Non-pigmented ciliary epithelial cell (primary cell): ENCODE measurements around the gene SLC35A3.
"Not testable (repeated sequence)": the region's sequence is repeated elsewhere in the genome, so short reads cannot be mapped to it uniquely, and the experiment has no call there.

Experiments used
- DNase-seq: peaks from one replicate; pipeline ENCODE4 v3.0.0-alpha.2; 2010; ENCODE audit warnings: low read depth

SLC35A3 gene

DNA sequence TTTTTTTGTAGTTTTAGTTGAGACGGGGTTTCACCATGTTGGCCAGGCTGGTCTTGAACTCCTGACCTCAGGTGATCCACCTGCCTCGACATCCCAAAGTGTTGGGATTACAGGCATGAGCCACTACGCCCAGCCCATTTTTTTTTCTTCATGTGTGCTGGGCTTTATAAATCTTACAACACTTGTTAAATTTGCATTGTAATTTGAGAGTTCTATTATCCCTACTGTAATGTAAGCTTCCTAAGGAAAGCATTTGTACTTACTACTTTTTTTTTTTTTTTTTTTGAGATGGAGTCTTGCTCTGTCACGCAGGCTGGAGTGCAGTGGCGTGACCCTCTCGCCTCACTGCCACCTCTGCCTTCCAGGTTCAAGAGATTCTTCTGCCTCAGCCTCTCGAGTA is 2.3 kb downstream of the SLC35A3 start:
- DNase-seq = not testable (repeated sequence)

DNA sequence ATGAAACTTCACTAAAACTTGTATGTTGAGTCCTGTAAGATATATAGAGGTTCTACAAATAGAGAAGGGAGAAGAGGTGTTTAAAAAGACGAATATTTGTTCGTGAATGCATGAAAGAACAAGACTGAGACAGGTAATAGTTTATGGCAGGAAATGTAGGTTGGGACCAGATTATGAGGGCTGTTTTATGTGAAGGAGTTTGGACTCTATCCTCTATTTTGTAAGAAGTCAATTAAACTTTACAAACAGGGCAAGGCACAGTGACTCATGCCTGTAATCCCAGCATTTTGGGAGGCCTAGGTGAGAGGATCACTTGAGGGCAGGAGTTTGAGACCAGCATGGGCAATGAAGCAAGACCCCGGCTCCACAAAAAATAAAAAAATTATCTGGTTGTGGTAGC is 5.7 kb downstream of the SLC35A3 start:
- no peak for DNase-seq

DNA sequence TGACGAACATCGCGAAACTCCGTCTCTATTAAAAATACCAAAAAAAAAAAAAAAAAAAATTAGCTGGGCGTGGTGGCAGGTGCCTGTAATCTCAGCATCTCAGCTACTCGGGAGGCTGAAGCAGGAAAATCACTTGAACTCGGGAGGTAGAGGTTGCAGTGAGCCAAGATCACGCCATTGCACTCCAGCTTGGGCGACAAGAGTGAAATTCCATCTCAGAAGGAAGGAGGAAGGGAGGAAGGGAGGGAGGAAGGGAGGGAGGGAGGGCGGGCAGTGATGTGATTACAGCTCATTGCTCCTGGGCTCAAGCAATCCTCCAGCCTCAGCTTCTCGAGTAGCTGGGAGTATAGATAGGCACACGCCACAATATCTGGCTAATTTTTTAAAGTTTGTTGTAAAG is 7.5 kb downstream of the SLC35A3 start:
- not testable (repeated sequence) for DNase-seq

DNA sequence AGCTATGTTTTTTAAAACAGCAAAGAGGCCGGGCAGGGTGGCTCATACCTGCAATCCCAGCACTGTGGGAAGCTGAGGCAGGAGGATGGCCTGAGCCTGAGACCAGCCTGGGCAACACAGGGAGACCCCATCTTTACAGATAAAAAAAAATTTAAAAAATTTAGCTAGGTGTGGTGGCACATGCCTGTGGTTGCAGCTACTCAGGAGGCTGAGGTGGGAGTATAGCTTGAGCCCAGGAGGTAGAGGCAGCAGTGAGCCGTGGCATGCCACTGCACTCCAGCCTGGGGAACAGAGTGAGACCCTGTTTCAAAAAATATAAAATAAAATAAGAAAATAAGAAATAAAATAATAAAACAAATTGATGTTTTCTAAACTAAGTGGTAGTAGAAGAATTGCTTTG is 8.4 kb downstream of the SLC35A3 start:
- DNase-seq = no peak

DNA sequence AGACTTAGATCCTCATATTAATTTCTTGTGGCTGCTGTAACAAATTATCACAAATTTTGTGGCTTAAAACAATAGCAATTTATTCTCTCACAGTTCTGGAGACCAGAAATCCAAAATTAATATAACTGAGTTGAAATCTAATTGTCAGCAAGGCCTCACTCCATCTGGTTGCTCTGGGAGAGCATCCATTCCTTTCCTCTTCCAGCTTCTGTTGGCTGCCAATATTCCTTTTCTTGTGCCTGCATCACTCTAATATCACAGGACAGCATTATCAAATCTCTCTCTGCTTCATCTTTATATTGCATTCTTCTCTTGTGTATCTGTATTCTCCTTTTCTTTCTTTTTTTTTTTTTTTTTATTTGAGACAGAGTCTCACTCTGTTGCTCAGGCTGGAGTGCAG is 9.3 kb downstream of the SLC35A3 start:
- DNase-seq = no peak

DNA sequence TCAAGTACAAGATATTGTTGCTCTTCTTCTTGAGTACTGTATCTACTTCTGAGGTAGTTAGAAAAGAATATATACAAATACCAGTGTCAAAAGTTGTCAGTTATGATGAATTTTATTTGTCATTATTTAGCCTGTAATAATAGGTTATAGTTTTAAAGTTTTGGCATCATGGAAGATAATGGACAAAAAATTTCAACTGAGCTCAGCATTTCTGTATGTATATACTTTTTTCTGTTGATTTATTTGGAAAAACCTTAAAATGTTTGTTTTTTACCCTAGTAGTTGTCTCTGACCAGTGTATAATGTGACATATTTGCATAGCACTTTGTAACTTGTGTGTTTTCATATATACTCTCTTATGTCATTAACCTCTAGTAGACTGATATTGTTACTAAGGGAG is 11.1 kb downstream of the SLC35A3 start:
- no peak for DNase-seq

DNA sequence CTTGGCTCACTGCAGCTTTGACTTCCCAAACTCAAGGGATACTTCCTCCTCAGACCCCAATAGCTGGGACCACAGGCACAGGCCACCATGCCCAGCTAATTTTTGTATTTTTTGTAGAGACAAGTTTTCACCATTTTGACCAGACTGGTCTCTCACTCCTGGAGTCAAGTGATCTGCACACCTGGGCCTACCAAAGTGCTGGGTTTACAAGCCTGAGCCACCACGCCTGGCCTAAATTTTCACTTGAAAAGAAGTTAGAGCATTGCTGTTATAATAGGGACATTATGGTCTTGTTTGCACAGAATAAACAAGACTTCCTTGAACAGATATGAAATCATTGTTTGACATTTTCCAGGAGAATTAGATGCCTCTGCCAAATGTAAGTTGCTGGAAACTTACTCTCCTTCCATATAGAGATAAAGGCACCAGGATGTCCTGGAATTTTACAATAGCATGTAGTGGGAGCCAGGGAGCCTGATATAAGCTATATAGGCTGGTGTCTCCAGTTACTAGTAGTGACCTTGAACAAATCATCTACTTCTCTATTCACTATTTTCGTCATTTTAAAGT is 16.9 kb downstream of the SLC35A3 start:
- no peak for DNase-seq

DNA sequence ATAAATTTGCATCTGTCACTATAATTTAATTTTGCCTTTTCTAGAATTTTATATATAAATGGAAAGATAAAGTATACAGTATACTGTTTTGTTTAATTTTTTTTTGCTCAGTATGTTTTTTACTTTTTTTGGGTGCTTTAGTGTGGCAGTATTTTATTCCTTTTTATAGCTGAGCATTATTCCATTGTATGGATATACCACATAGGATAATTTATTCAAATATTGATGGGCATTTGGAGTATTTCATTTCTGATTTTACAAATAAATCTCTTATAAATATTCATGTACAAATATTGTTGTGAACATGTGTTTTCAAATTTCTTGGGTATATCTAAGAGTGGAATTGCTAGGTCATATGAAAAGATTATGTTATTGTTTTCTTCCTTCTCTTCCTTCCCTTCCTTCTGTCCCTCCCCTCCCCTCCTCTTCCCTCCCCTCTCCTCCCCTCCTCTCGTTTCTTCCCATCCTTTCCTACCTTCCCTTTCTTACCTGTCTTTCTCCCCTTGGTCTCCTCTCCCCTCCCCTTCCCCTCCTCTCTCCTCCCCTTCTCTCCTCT is 18.5 kb downstream of the SLC35A3 start:
- no peak for DNase-seq

DNA sequence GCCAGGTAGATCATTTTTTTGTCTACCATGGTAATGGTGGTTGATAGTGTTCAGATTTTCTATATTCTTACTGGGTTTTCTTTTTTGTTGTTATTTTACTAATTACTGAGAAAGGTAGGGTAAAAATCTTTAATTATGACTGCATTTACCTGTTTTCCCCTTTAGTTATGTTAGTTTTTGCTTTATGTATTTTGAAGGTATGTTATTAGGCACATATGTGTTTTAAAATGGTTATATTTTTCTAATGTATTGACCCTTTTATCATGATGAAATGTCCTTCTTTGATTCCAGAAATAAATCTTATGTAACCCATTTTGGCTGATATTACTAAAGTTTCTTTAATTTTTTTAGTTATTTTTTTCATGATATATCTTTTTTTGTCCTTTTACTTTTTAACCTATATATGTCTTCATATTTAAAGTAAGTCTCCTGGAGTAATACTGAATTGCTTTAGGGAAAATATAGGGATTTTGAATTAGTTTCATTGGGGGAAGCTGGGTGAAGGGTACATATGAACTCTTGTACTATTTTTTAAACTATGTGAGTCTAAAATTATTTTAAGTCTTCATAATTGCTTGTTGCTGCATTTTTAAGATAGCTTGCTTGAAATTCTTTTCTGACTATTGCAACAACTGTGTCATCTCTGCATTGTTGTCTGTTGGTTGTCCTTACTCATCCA is 22.4 kb downstream of the SLC35A3 start:
- no peak for DNase-seq

DNA sequence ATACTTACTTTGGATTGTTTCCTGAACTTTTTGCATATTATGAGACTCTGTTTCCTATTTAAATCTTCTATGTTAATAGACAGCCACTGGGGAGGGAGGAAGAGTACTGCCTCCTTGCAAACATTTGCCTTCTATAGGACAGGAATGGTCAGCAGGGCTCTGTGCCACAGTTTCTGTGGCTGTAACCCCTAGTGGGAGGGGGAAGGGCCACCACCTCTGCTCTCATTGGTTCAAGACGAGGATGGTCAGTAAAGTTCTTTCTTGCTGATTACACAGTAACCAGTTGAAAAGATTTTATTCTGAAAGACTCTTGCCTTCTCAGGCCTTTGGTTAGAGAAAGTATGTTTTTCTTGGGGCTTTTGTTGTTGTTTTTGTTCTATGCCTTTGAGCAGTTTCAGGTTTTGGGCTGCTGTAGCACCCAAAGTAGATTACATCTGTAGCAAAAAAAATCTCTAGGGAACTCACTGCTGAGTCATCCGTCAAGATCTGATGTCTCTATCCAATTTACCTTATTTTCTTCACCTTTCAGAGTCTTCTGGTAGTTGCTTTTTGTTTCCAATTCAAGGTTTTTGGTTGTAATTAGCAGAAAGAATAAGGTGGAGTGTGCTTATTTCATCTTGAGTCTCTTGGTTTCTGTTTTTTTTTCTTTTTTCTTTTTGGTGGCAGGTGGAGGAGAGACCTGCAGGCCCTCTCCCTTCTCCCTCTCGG is 23.1 kb downstream of the SLC35A3 start:
- DNase-seq = no peak

DNA sequence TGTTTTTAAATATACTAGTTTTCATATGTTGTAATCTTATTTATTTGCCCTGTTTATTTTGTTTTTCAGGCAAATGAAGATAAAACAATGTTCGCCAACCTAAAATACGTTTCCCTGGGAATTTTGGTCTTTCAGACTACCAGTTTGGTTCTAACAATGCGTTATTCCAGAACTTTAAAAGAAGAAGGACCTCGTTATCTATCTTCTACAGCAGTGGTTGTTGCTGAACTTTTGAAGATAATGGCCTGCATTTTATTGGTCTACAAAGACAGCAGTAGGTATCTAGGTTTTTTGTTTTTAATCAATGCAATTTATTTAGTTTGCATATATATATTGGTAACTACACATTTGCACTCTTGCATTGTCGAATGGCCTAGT is 23.7 kb downstream of the SLC35A3 start:
- no peak for DNase-seq

DNA sequence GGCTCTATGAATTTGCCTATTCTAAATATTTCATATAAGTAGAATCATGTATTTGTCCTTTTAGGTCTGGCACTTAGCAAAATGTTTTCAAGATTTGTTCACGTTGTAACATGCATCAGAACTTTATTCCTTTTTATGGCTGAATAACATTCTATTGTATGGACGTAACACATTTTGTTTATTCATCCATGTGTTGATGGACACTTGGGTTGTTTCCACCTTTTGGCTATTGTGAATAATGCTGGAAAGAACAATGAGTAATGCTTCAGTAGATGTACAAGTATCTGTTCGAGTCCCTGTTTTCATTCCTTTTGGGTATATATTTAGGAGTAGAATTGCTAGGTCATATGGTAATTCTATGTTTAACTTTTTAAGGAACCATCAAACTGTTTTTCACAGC is 24.7 kb downstream of the SLC35A3 start:
- no peak for DNase-seq

DNA sequence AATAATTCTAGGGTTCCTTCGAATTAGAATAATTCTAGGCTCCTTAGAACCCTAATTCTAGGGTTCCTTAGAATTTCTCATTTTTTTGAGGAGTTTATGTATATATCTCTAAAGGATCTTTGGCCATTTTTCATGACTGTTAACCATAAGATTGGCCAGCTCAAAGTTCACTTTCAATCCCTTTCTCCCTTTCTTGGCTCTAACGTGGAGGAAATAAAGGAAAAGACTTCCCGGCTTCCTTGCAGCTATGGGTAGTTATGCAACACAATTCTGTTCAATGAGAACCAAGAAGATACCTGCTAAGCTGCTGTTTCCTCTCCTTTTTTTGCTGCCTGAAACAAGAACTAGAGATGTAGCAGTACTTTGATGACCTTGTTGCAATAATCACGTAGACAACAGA is 27.2 kb downstream of the SLC35A3 start:
- no peak for DNase-seq

DNA sequence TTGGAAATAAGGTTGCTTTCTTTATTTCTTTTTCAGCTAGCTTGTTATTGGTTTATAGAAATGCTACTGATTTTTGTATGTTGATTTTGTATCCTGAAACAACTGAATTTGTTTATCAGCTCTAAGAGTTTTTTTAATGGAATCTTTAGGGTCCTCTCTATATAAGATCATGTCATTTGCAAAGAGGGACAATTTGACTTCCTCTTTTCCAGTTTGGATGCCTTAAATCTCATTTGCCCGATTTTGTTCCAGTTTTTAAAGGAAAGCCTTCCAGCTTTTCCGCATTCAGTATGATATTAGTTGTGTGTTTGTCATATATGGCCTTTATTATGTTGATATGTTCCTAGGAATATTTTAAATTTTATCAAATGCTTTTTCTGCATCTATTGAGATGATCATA is 31.7 kb downstream of the SLC35A3 start:
- no peak for DNase-seq

DNA sequence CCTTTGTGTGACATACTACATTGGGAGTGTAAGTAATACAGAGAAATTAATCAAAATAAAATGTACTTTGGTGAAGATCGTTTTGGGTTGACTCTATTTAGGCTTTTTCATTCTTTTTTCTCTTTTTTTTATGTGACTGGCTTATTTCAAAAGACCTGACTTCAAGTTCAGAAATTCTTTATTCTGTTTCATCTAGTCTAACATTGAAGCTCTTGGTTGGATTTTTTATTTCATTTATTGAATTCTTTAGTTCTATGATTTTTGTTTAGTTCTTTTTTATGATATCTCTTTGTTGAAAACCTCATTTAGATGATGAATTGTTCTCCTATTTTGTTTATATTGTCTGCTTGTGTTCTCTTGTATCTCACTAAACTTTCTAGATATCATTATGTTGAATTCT is 35.6 kb downstream of the SLC35A3 start:
- no peak for DNase-seq

DNA sequence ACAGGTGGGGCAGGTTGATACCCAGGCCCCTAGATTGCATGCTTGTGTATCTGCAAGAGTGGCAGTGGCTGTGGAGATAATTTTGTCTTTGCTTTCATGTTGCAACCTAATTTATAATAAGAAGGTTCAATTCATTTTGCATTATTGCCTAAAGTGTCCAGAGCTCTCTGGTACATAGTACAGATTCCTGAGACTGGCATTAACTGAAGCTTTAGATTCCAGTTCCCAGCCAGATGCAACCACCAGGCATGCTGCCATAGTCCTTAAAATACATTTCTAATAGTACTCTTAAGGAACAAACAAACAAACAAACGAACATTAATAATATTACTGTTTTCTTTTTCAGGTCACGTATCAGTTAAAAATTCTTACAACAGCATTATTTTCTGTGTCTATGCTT is 36.9 kb downstream of the SLC35A3 start:
- no peak for DNase-seq

DNA sequence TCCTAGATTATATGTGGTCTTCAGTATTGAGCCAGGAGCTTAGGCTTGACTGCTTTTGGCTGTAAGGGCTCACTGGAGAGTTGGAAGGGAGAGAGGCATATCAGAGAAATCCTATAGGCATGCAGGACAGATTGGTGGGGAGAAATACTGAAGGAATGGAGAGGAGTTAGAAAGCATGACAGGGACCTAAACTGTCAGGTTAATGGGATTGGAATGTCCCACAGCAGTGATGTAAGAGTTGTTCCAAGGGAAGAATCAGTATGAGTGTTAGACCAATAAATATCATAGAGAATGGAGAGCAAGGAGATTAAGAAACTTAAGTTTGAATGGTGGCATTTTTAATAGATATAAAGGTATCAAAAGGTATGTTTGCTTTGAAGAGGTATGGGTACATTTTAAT is 39.7 kb downstream of the SLC35A3 start:
- peak; percentile 18 for DNase-seq

DNA sequence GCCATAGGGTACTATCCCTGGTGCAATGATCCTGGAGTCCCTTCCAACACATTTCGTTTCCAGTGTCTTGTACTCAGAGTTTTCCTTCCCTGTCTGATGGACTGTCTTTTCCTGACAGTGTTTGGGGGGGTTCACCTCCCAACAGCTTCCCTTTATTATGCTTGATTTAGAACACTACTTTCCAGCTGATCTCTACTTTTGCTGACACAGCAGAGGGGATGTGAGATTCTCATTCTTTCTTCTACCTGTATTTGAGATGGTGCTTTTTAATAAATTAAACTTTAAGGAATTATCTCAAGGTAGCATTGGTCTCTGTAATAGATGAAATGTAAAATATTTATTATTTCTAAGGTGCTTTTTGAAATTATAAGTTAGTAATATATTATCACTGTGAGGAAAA is 41.0 kb downstream of the SLC35A3 start:
- no peak for DNase-seq

DNA sequence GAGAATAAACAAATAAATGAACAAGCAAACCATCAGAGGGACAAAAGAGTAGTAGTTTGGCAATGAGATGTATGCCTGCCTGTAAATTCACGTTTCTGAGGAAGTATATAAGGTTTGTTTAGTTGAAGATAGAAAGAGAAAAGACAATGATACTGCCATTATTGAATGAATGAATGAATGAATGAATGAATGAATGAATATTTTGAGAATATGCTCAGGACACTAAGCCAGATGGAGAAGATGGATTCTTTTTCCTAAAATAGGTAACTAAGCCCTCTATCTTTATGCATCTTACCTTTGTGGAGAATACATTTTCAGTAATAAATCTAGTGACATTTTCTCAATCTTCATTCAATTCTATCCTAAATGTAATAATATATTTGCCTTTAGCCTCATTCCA is 49.4 kb downstream of the SLC35A3 start:
- DNase-seq = no peak

DNA sequence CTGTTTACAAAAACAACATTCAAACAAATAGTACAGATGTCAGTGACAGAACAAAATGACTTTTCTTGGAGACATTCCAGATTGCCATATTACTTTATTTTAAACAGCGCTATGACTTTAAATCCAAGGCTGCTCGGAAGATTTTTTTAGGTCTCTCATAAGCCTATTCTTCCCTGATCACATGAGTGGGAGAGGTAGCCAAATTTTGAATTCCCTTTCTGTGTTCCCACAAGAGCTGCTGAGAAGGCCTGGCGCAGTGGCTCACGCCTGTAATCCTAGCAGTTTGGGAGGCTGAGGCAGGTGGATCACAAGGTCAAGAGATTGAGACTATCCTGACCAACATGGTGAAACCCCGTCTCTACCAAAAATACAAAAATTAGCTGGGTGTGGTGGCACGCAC is 53.7 kb downstream of the SLC35A3 start:
- no peak for DNase-seq

DNA sequence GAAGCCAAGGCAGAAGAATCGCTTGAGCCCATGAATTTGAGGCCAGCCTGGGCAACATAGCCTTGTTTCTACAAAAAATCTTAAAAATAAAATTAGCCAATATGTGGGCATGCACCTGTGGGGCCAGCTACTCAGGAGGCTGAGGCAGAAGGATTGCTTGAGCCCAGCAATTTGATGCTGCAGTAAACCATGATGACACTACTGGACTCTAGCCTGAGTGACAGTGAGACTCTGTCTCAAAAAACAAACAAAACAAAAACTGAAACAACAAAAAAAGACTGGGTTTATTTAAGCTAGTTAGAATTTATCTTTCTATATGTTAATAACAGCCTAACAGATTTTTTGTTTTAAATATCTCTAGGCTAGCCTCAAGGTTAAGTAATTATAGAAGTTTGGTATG is 57.4 kb downstream of the SLC35A3 start:
- no peak for DNase-seq

DNA sequence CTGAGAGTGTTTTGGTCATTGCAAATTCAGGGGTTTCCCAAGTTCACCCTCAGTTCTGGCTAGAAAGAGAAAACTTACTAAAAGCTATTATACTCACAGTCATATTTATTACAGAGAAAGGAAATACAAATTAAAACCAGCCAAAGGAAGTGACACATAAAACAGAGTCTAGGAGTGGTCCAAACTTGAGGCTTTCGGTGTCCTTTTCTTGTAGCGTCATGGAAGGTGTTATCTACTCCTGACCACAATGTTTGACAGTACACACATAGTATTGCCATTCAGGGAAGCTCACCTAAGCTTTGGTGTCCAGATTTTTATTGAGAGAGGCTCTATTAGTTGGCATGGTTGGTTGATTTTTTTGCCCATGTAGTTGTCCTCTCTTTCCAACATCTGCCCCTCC is 59.0 kb downstream of the SLC35A3 start:
- DNase-seq = no peak

DNA sequence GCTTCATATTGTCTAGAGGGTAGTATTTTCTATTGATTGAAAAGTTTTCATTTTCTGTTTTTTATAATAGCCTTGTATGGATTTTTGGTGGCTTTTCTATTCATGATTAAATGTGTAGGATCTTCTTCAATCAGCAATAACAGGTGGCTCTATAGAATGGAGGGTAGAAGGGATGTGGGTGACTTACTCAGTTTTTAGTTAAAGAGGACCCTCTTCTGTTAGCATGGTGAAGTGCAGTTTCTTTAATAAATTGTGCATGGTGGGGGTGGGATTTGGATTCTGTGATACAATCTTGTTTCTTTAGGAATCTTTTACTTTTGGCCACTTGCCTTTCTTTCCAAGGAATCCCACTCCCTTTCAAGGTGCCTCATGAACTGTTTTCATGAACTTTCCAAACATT is 64.7 kb downstream of the SLC35A3 start:
- no peak for DNase-seq

DNA sequence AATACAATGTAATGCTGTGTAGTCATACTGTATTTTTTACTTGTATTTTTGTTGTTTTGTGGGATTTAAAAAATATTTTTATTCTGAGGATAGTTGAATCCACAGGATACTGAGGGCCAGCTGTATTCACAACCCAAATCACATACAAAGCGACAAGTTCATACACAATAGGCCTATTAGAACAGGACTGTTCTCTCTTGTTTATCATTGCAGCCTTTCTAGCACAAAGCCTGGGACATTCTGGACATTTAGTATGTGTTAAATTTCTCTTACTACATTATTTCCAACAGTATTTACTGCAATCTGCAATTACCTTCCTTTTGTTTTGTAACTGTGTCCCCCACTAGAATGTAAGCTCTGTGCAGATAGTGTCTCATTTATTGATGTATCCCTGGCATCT is 65.4 kb downstream of the SLC35A3 start:
- no peak for DNase-seq
